Smooth muscle cell (in vitro differentiated cells): ENCODE data around the gene RPTOR. TPM values are rescaled to one million over a fixed set of nuclear protein-coding genes. Genes with fewer than 3 reads are reported as not detected.

Experiments used
- DNase-seq: peaks from one replicate; lab custom pipeline; 2025; ENCODE audit not compliant: unreplicated experiment; lab: John Stamatoyannopoulos, UW
- H2AFZ ChIP-seq: fragments of 200-600 bp; sonication (generic); 2 replicates; pipeline ENCODE4 v1.6.0; 2016; ENCODE audit warnings: antibody characterized with exemption, low read depth, mild to moderate bottlenecking
- H3F3A ChIP-seq: fragments of 200-600 bp; sonication (generic); 2 replicates; pipeline ENCODE4 v1.6.0; 2017; ENCODE audit warnings: antibody characterized with exemption, low read depth
- H3K27ac ChIP-seq: fragments of 200-600 bp; sonication (generic); 2 replicates; pipeline ENCODE4 v1.5.1; 2016; ENCODE audit warnings: low read depth, mild to moderate bottlenecking
- H3K27me3 ChIP-seq: fragments of 200-600 bp; sonication (generic); 2 replicates; pipeline ENCODE4 v1.6.1; 2016; ENCODE audit warnings: low read depth, mild to moderate bottlenecking
- H3K36me3 ChIP-seq: fragments of 200-600 bp; sonication (generic); 2 replicates; pipeline ENCODE4 v1.5.1; 2016; ENCODE audit warnings: low read depth
- H3K4me1 ChIP-seq: fragments of 200-600 bp; sonication (generic); 2 replicates; pipeline ENCODE4 v1.5.1; 2016; ENCODE audit warnings: low read depth
- H3K4me2 ChIP-seq: fragments of 200-600 bp; sonication (generic); 2 replicates; pipeline ENCODE4 v1.6.0; 2016; ENCODE audit warnings: mild to moderate bottlenecking
- H3K4me3 ChIP-seq: fragments of 200-600 bp; sonication (generic); 2 replicates; pipeline ENCODE4 v1.5.1; 2016; ENCODE audit warnings: mild to moderate bottlenecking
- H3K79me2 ChIP-seq: fragments of 200-600 bp; sonication (generic); 2 replicates; pipeline ENCODE4 v1.6.0; 2016; ENCODE audit warnings: low read depth, mild to moderate bottlenecking
- H3K9ac ChIP-seq: fragments of 200-600 bp; sonication (generic); 2 replicates; pipeline ENCODE4 v1.6.0; 2016; ENCODE audit warnings: low read depth
- H3K9me3 ChIP-seq: fragments of 200-600 bp; sonication (generic); replicated peaks from 2 replicates; pipeline ENCODE4 v1.5.1; 2016; ENCODE audit warnings: low read depth
- H4K20me1 ChIP-seq: fragments of 200-600 bp; sonication (generic); 2 replicates; pipeline ENCODE4 v1.6.0; 2016; ENCODE audit warnings: low read depth
- CTCF ChIP-seq: fragments of 200-600 bp; sonication (generic); IDR thresholded peaks from 2 replicates; pipeline ENCODE4 v1.5.1; 2017; ENCODE audit warnings: borderline replicate concordance, mild to moderate bottlenecking, antibody characterized with exemption; ENCODE audit not compliant: insufficient read depth, poor library complexity, severe bottlenecking
- WGBS: methylation state at CpG from one replicate; pipeline ENCODE4 v1.1.7; 2016; ENCODE audit warnings: low lambda C conversion rate; 5-methylcytosine and 5-hydroxymethylcytosine counted together
- polyA plus RNA-seq: library from polyadenylated mRNA; unstranded; fragments of >200 nt; fragmentation: Nextera tagmentation; extraction: Ambion mirVana; gene quantifications from 2 replicates; pipeline ENCODE4 v1.2.1, GENCODE V29; 2016
- total RNA-seq: library from RNA; depleted of rRNA; stranded (reverse); fragments of >200 nt; gene quantifications from 2 replicates; pipeline ENCODE4 v1.2.3, GENCODE V29; 2014

The RPTOR gene
- total and polyA plus RNA-seq, 2 experiments from 2014 or later = 10.6 to 12.2 TPM

GRCh38 chr17:80758481-80759376, 214.1 kb downstream of the RPTOR start:
- no peak for DNase-seq
- H3K4me2 ChIP-seq = no peak overlapping the region
- H2AFZ ChIP-seq = no peak overlapping the region

GRCh38 chr17:80759377-80759673, 214.7 kb downstream of the RPTOR start:
- Histone ChIP-seq H3K9me3 (no peaks in the 10 kb centered on the region), H3F3A (peaks cover 8% of the 10 kb centered on the region), H4K20me1 (no peaks in the 10 kb centered on the region), H3K4me2 (no peak overlapping the region), H3K9ac (no peak overlapping the region), H3K4me3 (no peak overlapping the region), H3K36me3 (no peaks in the 10 kb centered on the region), H3K27ac (peak overlapping the region; percentile 14), H3K4me1 (peaks cover 4% of the 10 kb centered on the region), H2AFZ (no peak overlapping the region), H3K79me2 (no peaks in the 10 kb centered on the region), H3K27me3 (no peaks in the 10 kb centered on the region)
- no peak for TF ChIP-seq CTCF
- 95% methylated on average over 2 of the region's 2 CpGs for WGBS
- no peak for DNase-seq

More at GRCh38 chr17:80758481-80759376, 214.1 kb downstream of the RPTOR start:
- Histone ChIP-seq H3K27ac (peak overlapping the region; percentile 14), H3K36me3 (no peaks in the 10 kb centered on the region), H3K79me2 (no peaks in the 10 kb centered on the region), H3K9ac (no peak overlapping the region), H4K20me1 (no peaks in the 10 kb centered on the region), H3K9me3 (no peaks in the 10 kb centered on the region), H3K4me3 (no peak overlapping the region), H3K4me1 (peaks cover 4% of the 10 kb centered on the region), H3F3A (peaks cover 8% of the 10 kb centered on the region), H3K27me3 (no peaks in the 10 kb centered on the region)
- TF ChIP-seq CTCF = no peak
- 93% methylated on average over 18 of the region's 18 CpGs for WGBS

- no peaks in the 10 kb centered on the region for H3K27me3 ChIP-seq
- no peaks in the 10 kb centered on the region for H3K79me2 ChIP-seq
- no peaks in the 10 kb centered on the region for H3K9me3 ChIP-seq
- H3K4me3 ChIP-seq = no peak overlapping the region
- peak overlapping the region; percentile 63 for H3K4me2 ChIP-seq
- no peaks in the 10 kb centered on the region for H4K20me1 ChIP-seq
- peak overlapping the region; percentile 87 for H3K27ac ChIP-seq
- 85% methylated on average over 12 of the region's 12 CpGs for WGBS
- no peak overlapping the region for H3K9ac ChIP-seq
- H3F3A ChIP-seq = peaks cover 8% of the 10 kb centered on the region
- H3K36me3 ChIP-seq = no peaks in the 10 kb centered on the region
- no peak for TF ChIP-seq CTCF
- H2AFZ ChIP-seq = no peak overlapping the region
- DNase-seq = no peak
- peaks cover 4% of the 10 kb centered on the region for H3K4me1 ChIP-seq
These were observed 215.9 kb downstream of the RPTOR start for GRCh38 chr17:80760511-80760911.
